ENCODE data around the gene GMEB2. TPM values are rescaled to one million over a fixed set of nuclear protein-coding genes. Genes with fewer than 3 reads are reported as not detected.

The GMEB2 gene
- total RNA-seq, 1 donor from 2014 or later, result 11.3 TPM

GRCh38 chr20:63588641-63589041 is 38.3 kb downstream of the GMEB2 start:
- DNase-seq (no peak), ATAC-seq (no peak)
- no peak overlapping the region for H3K4me3 ChIP-seq
- peaks cover 44% of the 10 kb centered on the region for H3K36me3 ChIP-seq
- no peak for TF ChIP-seq CTCF (IDR thresholded peaks at IDR 0.05)
- no peaks in the 10 kb centered on the region for H3K4me1 ChIP-seq
- no peaks in the 10 kb centered on the region for H3K9me3 ChIP-seq
- H3K27ac ChIP-seq, result no peak overlapping the region
- intact Hi-C loops (cut with DNase I), result no loop called here
- no peaks in the 10 kb centered on the region for H3K27me3 ChIP-seq

- Histone ChIP-seq H3K9me3 (no peaks in the 10 kb centered on the region), H3K27ac (no peak overlapping the region), H3K4me1 (no peaks in the 10 kb centered on the region), H3K27me3 (no peaks in the 10 kb centered on the region), H3K36me3 (peaks cover 40% of the 10 kb centered on the region), H3K4me3 (no peak overlapping the region)
- TF ChIP-seq CTCF (IDR thresholded peaks at IDR 0.05), result no peak
- intact Hi-C loops (cut with DNase I), result no loop called here
- ATAC-seq (no peak), DNase-seq (no peak)
These were observed 38.9 kb downstream of the GMEB2 start for GRCh38 chr20:63587776-63588591.

GRCh38 chr20:63587256-63587655 is 39.6 kb downstream of the GMEB2 start:
- H3K36me3 ChIP-seq, result peaks cover 33% of the 10 kb centered on the region
- H3K9me3 ChIP-seq, result no peaks in the 10 kb centered on the region
- H3K27ac ChIP-seq, result no peak overlapping the region
- intact Hi-C loops (cut with DNase I), result no loop called here
- ATAC-seq (no peak), DNase-seq (no peak)
- TF ChIP-seq CTCF (IDR thresholded peaks at IDR 0.05), result no peak
- no peak overlapping the region for H3K4me3 ChIP-seq
- H3K4me1 ChIP-seq, result no peaks in the 10 kb centered on the region
- no peaks in the 10 kb centered on the region for H3K27me3 ChIP-seq

DNA sequence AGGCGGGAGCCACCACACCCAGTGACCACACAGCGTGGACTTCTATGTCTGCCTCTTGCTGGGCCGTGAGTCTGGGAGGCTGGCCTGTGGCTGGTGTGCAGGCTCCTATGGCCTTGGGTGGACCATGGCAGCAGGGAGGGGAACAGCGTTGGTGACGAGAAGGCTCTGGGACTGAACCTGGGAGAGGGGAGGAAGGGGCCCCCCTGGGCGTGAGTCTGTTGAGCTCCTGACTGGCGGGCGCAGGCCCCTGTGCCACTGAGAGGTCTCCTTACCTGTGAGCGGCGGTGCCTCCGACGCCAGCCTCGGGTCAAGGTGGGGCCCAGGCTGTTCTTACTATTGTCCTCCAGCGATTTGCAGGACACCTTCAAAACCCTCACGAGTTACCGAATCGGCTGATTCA is 40.1 kb downstream of the GMEB2 start:
- no peaks in the 10 kb centered on the region for H3K27me3 ChIP-seq
- H3K4me1 ChIP-seq, result no peaks in the 10 kb centered on the region
- intact Hi-C loops (cut with DNase I), result no loop called here
- no peak overlapping the region for H3K27ac ChIP-seq
- no peak overlapping the region for H3K4me3 ChIP-seq
- no peaks in the 10 kb centered on the region for H3K9me3 ChIP-seq
- no peak for DNase-seq
- ATAC-seq, result no peak
- peaks cover 28% of the 10 kb centered on the region for H3K36me3 ChIP-seq
- TF ChIP-seq CTCF (IDR thresholded peaks at IDR 0.05), result no peak

GRCh38 chr20:63585616-63586565 is 41.0 kb downstream of the GMEB2 start:
- intact Hi-C loops (cut with DNase I), result no loop called here
- Histone ChIP-seq H3K36me3 (peaks cover 21% of the 10 kb centered on the region), H3K4me1 (no peaks in the 10 kb centered on the region), H3K27me3 (no peaks in the 10 kb centered on the region), H3K27ac (no peak overlapping the region), H3K9me3 (no peaks in the 10 kb centered on the region), H3K4me3 (no peak overlapping the region)
- TF ChIP-seq CTCF (IDR thresholded peaks at IDR 0.05), result no peak
- ATAC-seq (no peak), DNase-seq (no peak)
